ENCODE data around the gene WBP2.
A peak's percentile ranks its signal among the peaks of the same experiment; 100 is the strongest.

WBP2 gene

DNA sequence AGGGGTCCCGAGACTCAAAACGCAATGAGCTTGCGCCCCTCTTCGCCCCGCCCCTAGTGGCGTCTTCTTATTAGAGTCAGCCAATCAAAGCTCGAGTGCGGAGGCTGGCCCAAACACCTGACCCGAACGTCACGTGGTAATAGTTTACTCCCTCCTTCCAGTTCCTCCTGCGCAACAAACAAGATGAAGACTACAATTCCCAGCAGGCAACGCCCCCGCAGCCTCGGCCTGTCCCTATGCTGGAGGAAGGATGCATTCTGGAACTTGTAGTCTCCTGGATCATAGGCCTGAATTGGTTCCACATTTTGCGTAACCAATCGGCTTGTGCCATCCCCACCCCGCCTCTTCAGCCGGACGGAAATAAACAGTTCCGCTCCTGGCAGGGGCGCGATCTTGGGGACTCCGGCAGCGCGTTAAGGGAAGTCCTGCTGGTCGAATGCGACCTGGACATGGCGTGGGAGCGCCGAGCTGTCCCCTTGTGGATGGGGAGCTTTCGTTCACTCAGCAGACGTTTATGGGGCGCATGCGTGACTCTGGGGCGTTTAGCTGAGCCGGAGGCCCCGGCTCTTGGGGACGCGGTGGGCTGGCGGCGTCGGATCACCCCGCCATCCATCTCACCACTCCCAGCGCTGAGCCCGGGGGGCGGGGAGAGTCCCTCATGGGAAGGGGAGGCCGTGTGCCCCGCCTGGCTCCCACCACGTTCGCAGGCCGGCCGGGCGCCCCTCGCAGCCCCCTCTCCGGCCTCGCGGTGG, at the start of gene WBP2:
TSS of gene WBP2 (minus strand) at position 26 of the 752 bp plus-strand sequence. CDS start 38 bp downstream, outside the sequence.
- TF ChIP-seq, protein P1, sequence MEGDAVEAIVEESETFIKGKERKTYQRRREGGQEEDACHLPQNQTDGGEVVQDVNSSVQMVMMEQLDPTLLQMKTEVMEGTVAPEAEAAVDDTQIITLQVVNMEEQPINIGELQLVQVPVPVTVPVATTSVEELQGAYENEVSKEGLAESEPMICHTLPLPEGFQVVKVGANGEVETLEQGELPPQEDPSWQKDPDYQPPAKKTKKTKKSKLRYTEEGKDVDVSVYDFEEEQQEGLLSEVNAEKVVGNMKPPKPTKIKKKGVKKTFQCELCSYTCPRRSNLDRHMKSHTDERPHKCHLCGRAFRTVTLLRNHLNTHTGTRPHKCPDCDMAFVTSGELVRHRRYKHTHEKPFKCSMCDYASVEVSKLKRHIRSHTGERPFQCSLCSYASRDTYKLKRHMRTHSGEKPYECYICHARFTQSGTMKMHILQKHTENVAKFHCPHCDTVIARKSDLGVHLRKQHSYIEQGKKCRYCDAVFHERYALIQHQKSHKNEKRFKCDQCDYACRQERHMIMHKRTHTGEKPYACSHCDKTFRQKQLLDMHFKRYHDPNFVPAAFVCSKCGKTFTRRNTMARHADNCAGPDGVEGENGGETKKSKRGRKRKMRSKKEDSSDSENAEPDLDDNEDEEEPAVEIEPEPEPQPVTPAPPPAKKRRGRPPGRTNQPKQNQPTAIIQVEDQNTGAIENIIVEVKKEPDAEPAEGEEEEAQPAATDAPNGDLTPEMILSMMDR (IDR thresholded peaks at IDR 0.05; ENCODE audit: extremely low read depth, missing control alignments) = peak; percentile 71
- peak; percentile 96 for DNase-seq (ENCODE audit: low spot score)

DNA sequence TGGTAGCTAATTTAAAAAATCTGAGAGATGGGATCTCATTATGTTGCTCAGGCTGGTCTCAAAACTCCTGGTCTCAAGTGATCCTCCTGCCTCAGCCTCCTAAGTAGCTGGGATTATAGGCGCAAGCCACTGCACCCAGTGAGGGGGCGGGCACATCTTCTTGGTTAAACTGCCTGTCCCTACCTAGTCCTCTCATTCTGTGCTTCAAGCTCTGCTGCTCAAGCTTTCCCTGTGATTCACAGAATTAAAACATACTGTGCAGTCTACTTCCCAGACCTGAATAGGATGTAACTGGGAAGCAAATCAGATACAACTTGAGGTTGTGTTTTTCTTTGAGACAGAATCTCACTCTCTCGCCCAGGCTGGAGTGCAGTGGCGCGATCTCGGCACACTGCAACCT, 47.3 kb upstream of the WBP2 start:
- TF ChIP-seq, protein P1 (IDR thresholded peaks at IDR 0.05; ENCODE audit: extremely low read depth, missing control alignments) = no peak
- no peak for DNase-seq (ENCODE audit: low spot score)

DNA sequence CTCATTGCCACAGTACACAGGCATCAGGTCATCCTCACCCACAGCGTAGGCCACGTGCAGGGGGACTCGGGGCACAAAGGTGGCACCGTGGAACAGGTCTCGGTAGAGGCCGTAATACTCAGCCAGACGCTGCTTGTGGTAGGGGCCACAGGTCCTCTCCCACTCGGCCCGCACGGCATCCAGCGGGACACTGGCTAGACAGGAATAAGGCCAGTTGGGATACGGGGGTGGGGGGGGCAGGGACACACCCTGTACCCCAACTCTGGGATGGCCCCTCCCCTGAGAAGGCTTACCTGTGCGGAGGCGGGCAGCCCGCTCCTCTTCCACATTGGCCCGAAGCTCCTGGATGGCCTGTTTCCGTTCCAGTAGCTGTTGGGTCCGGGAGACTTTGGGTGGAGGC, 46.6 kb upstream of the WBP2 start:
- DNase-seq (ENCODE audit: low spot score) = no peak
- TF ChIP-seq, protein P1 (IDR thresholded peaks at IDR 0.05; ENCODE audit: extremely low read depth, missing control alignments) = no peak

- TF ChIP-seq, protein P1 (IDR thresholded peaks at IDR 0.05; ENCODE audit: extremely low read depth, missing control alignments) = no peak
- no peak for DNase-seq (ENCODE audit: low spot score)
Measured at GRCh38 chr17:75900691-75901533, 45.8 kb upstream of the WBP2 start.

DNA sequence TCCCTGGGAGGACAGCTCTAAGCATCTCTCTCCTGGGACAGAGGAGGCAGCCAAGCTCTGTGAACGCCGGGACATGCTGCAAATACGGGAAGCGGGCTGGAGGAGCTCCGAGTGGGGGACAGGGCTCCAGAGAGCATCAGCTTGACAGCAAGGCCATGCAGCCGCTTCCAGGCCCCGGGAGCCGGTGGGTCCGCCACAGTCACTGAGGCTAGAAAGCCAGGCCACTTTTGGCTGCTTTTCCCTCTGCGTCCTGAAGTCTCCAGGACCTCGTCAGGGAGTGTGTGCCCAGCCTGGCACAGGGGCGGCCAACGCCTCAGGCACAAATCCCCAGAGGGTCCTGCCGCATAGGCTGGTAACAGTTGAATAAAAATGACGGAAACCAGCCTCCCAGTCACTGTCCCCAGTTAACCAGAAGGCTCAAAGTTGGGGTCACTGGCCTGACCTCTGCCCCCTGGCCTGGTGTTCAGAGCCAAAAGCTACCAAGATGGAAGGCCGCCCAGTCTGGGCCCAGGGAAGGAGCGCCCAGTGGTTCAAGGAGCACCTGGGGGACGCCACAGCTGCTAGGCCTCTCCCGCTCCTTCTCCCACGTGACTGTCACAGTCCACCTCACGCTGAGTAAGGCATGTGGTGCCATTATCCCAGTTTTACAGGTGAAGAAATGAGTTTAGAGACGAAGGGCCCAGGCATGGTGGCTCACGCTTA, 44.8 kb upstream of the WBP2 start:
- DNase-seq (ENCODE audit: low spot score) = no peak
- TF ChIP-seq, protein P1 (IDR thresholded peaks at IDR 0.05; ENCODE audit: extremely low read depth, missing control alignments) = no peak

GRCh38 chr17:75899353-75899752, 44.2 kb upstream of the WBP2 start:
- TF ChIP-seq, protein P1 (IDR thresholded peaks at IDR 0.05; ENCODE audit: extremely low read depth, missing control alignments) = no peak
- no peak for DNase-seq (ENCODE audit: low spot score)
